Ishikawa (cell line): ENCODE results near the gene RMI1.

Source experiments
- CREB1 ChIP-seq: IDR thresholded peaks from 2 replicates; pipeline ENCODE4 v1.6.1; 2012; ENCODE audit warnings: low read depth
- EGR1 ChIP-seq: IDR thresholded peaks from 2 replicates; pipeline ENCODE4 v1.6.1; 2012
- REST ChIP-seq: IDR thresholded peaks from 2 replicates; pipeline ENCODE4 v1.6.1; 2012; ENCODE audit warnings: low read depth, mild to moderate bottlenecking

DNA sequence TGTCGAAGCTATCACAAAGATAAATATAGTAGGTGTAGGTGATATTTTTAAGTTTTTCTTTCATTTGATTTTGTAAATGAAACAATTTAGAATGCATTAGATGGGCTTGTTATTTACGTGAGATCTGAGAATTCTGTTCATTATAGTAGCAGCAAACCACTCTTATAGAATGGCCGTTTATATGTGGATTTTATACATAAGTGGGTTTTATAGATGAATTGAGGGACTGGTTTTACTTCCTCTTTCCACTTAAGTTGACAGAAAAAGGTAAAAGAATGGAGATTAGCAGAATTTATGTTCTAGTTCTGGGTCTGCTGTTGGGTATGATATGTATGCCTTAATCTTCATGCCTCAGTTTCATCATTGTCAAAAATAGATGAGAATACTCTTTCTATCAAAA, 5.6 kb downstream of the RMI1 start:
- TF ChIP-seq CREB1: no peak
- TF ChIP-seq REST: no peak
- no peak for TF ChIP-seq EGR1
